ENCODE results near the gene MMRN2. TPM values are rescaled to one million over a fixed set of nuclear protein-coding genes. Genes with fewer than 3 reads are reported as not detected.
"Not testable (repeated sequence)": the region's sequence is repeated elsewhere in the genome, so short reads cannot be mapped to it uniquely, and the experiment has no call there.

The MMRN2 gene
- total and polyA plus RNA-seq, 2 experiments from 2014 or later: 1.2 to 4.5 TPM

DNA sequence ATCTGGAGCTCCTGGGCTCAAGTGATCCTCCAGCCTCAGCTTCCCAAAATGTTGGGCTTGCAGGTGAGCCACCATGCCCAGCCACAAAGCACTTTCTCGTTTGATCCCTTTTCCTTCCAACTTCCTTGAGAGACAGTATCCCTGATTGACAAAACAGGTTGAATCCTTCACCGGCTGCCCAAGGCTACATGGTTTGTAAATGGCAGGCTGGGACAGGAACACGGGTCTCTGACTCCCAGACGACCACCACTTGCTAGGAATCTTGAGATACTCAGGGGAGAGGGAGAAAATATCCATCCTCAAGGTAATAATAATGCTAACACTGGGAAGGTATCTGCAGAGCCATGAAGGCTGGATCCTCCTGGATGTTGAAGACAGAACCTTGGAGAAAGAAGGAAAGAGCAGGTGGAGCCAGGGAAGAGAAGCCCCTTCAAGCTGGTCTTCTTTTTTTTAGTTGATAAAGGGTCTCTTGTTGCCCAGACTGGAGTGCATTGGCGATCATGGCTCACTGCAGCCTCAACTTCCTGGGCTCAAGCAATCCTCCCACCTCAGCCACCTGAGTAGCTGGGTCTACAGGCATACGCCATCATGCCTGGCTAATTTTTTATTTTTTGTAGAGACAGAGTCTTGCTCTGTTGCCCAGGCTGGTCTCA lies 19.8 kb downstream of the MMRN2 start:
- Histone ChIP-seq H3F3A (ENCODE audit: insufficient read depth) (peaks cover 25% of the 10 kb centered on the region; the same call in 1 of the 2 replicates), H3K79me2 (ENCODE audit: insufficient read depth) (no peaks in the 10 kb centered on the region), H3K9me3 (ENCODE audit: low read depth) (no peaks in the 10 kb centered on the region), H3K27ac (peak overlapping the region; percentile 8), H3K9me2 (ENCODE audit: insufficient read depth) (no peaks in the 10 kb centered on the region), H3K27me3 (replicated peaks; ENCODE audit: insufficient read depth) (no peaks in the 10 kb centered on the region), H3K4me2 (ENCODE audit: unreplicated experiment) (peak overlapping the region; percentile 17), H4K20me1 (ENCODE audit: insufficient read depth) (no peaks in the 10 kb centered on the region), H3K4me1 (ENCODE audit: insufficient read depth) (peaks cover 9% of the 10 kb centered on the region; the same call in 1 of the 2 replicates), H2AFZ (no peak overlapping the region), H3K9ac (no peak overlapping the region), H3K4me3 (no peak overlapping the region), H3K36me3 (ENCODE audit: low read depth) (no peaks in the 10 kb centered on the region)
- DNase-seq: no peak
- in situ Hi-C loops (cut with MboI): no loop called here
- WGBS, 2 experiments (ENCODE audit: low coverage in 1 of 2, low lambda C conversion rate in 2 of 2, missing lambda C conversion rate in 2 of 2): 50% methylated on average over 6 of the region's 6 CpGs
- TF ChIP-seq EZH2phosphoT487 (IDR thresholded peaks at IDR 0.05; ENCODE audit: insufficient read depth, low read depth) (no peak), EZH2 (IDR thresholded peaks at IDR 0.05; ENCODE audit: insufficient read depth, poor library complexity, severe bottlenecking) (no peak)

DNA sequence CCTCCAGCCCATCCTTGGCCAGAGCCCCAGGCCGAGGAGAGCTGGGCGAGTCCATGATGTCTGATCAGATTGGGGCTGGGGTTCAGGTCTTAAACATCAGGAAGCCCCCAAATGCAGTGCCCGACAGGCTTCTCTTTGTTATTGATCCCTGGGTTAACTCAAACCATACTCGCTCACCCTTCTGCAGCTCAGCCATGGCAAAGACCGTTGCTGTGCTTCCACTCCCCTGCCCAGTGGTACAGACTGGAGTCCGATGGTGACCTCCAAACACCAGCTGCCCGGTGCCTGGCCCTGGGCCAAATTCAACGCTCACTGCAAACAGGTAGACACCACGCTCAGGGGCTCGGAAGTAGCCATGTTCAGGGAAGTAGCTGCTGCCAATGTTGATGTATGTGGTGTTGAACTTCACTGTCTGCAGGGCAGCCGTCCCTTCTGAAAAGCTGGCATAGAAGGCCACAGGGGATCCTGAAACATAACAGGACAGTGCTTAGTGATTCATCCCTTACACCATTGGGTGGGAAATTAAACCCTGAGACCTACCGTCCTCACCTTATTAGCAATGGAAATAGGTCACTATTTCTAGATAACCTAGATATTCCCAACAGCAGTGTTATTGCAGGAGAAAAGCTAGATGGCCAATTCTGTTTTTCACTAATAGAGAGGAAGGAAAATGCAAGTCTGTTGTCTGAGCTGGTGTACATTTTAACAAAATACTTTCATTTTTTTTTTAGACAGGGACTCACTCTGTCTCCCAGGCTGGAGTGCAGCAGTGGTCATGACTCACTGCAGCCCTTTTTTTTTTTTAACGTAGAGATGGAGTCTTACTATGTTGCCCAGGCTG lies 20.5 kb downstream of the MMRN2 start:
- no peaks in the 10 kb centered on the region for H3K36me3 ChIP-seq (ENCODE audit: low read depth)
- H3K9ac ChIP-seq: no peak overlapping the region
- no peaks in the 10 kb centered on the region for H3K9me2 ChIP-seq (ENCODE audit: insufficient read depth)
- H3K4me3 ChIP-seq: no peak overlapping the region
- no peaks in the 10 kb centered on the region for H4K20me1 ChIP-seq (ENCODE audit: insufficient read depth)
- H3K27ac ChIP-seq: peak overlapping the region; percentile 8
- in situ Hi-C loops (cut with MboI): no loop called here
- peak; percentile 71 for DNase-seq
- no peaks in the 10 kb centered on the region for H3K27me3 ChIP-seq (replicated peaks; ENCODE audit: insufficient read depth)
- no peaks in the 10 kb centered on the region for H3K9me3 ChIP-seq (ENCODE audit: low read depth)
- TF ChIP-seq EZH2phosphoT487 (IDR thresholded peaks at IDR 0.05; ENCODE audit: insufficient read depth, low read depth) (no peak), EZH2 (IDR thresholded peaks at IDR 0.05; ENCODE audit: insufficient read depth, poor library complexity, severe bottlenecking) (no peak)
- H3K79me2 ChIP-seq (ENCODE audit: insufficient read depth): no peaks in the 10 kb centered on the region
- H3K4me2 ChIP-seq (ENCODE audit: unreplicated experiment): peak overlapping the region; percentile 17
- whole genome bisulfite sequencing, 2 experiments (ENCODE audit: low coverage in 1 of 2, low lambda C conversion rate in 2 of 2, missing lambda C conversion rate in 2 of 2): 67 to 68% methylated on average over 13 of the region's 13 CpGs
- peaks cover 25% of the 10 kb centered on the region; the same call in 1 of the 2 replicates for H3F3A ChIP-seq (ENCODE audit: insufficient read depth)
- peaks cover 13% of the 10 kb centered on the region; the same call in 1 of the 2 replicates for H3K4me1 ChIP-seq (ENCODE audit: insufficient read depth)
- no peak overlapping the region for H2AFZ ChIP-seq

DNA sequence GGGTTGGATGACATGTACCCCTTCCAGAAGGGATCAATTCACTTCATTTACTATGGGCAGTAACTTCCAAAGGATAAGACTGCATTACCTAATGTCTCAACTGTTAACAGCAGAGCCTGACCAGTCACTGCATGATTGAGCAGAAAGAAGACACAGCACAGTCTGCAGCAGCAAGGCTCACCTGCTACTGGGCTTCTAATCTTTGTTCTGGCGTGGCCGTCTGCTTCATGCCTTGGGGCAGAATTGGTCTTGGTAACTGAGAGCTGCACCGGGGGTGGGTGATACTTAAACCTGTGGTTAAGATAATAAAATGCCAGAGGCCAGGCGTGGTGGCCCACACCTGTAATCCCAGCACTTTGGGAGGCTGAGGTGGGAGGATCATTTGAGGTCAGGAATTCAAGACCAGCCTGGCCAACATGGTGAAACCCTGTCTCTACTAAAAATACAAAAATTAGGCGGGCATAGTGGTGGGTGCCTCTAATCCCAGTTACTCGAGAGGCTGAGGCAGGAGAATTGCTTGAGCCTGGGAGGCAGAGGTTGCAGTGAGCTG lies 23.2 kb downstream of the MMRN2 start:
- H3K4me3 ChIP-seq; H3K9ac ChIP-seq; H2AFZ ChIP-seq; H3K79me2 ChIP-seq (ENCODE audit: insufficient read depth); DNase-seq; H3K9me3 ChIP-seq (ENCODE audit: low read depth); H3K36me3 ChIP-seq (ENCODE audit: low read depth); in situ Hi-C loops (cut with MboI); H3K4me2 ChIP-seq (ENCODE audit: unreplicated experiment); H3K27ac ChIP-seq; H3K9me2 ChIP-seq (ENCODE audit: insufficient read depth); H4K20me1 ChIP-seq (ENCODE audit: insufficient read depth); H3K27me3 ChIP-seq (replicated peaks; ENCODE audit: insufficient read depth): not testable (repeated sequence)
- WGBS, 2 experiments (ENCODE audit: low coverage in 1 of 2, low lambda C conversion rate in 2 of 2, missing lambda C conversion rate in 2 of 2): 86 to 88% methylated on average over 6 of the region's 6 CpGs
- H3F3A ChIP-seq (ENCODE audit: insufficient read depth): peaks cover 25% of the 10 kb centered on the region; the same call in 1 of the 2 replicates
- peaks cover 18% of the 10 kb centered on the region for H3K4me1 ChIP-seq (ENCODE audit: insufficient read depth)

DNA sequence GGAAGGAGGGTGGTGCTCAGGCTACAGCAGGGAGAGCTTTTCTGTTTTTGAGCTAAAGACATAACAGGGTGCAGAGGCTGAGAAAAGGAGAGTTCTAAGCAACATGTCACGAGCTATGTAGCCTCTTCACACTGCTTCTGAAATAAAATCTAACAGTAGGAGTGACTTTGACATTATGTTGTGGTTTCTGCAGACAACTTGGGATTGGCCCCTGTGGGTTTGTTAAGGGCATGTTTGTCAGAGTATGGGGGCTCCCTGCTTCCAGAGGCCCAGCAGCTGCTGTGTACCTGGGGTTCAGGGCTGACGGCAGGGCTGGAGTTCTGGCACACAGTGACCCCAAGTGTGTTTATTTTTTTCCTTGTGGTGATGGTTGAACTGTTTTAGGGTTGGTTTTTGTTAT lies 24.7 kb downstream of the MMRN2 start:
- H3K36me3 ChIP-seq (ENCODE audit: low read depth): 0 out of 2 replicates have a peak, but pooled peaks cover 6% of the 10 kb centered on the region
- TF ChIP-seq EZH2 (IDR thresholded peaks at IDR 0.05; ENCODE audit: insufficient read depth, poor library complexity, severe bottlenecking) (no peak), EZH2phosphoT487 (IDR thresholded peaks at IDR 0.05; ENCODE audit: insufficient read depth, low read depth) (no peak)
- H3F3A ChIP-seq (ENCODE audit: insufficient read depth): peaks cover 19% of the 10 kb centered on the region; the same call in 1 of the 2 replicates
- no peaks in the 10 kb centered on the region for H3K27me3 ChIP-seq (replicated peaks; ENCODE audit: insufficient read depth)
- H3K9me3 ChIP-seq (ENCODE audit: low read depth): no peaks in the 10 kb centered on the region
- no peak overlapping the region for H3K27ac ChIP-seq
- in situ Hi-C loops (cut with MboI): no loop called here
- WGBS, 2 experiments (ENCODE audit: low coverage in 1 of 2, low lambda C conversion rate in 2 of 2, missing lambda C conversion rate in 2 of 2): 85 to 87% methylated on average over 2 of the region's 2 CpGs
- no peak overlapping the region for H2AFZ ChIP-seq
- H4K20me1 ChIP-seq (ENCODE audit: insufficient read depth): no peaks in the 10 kb centered on the region
- no peak overlapping the region for H3K9ac ChIP-seq
- H3K4me3 ChIP-seq: no peak overlapping the region
- no peak overlapping the region for H3K4me2 ChIP-seq (ENCODE audit: unreplicated experiment)
- DNase-seq: no peak
- no peaks in the 10 kb centered on the region for H3K79me2 ChIP-seq (ENCODE audit: insufficient read depth)
- H3K4me1 ChIP-seq (ENCODE audit: insufficient read depth): peaks cover 18% of the 10 kb centered on the region
- no peaks in the 10 kb centered on the region for H3K9me2 ChIP-seq (ENCODE audit: insufficient read depth)

Data from GM23248 (cell line).